Head of caudate nucleus (tissue), 42 donors: ENCODE data around the gene HBA2.
"Not testable (repeated sequence)": the region's sequence is repeated elsewhere in the genome, so short reads cannot be mapped to it uniquely, and the experiment has no call there.

Experiments used
- DNase-seq, 42 donors: peaks; one replicate each; pipeline versions ENCODE4 v3.0.0 to v3.0.0-alpha.2; 2020 to 2021; ENCODE audit warnings: mixed read lengths in 7 of 42
- intact Hi-C: fragments of 100-400 bp; cut with DNase I; formaldehyde crosslinking; loops from one replicate; pipeline ENCODE4 v1.15.0; 2022

The HBA2 gene

GRCh38 chr16:170088-170507, 2.6 kb upstream of the HBA2 start:
- not testable (repeated sequence) for DNase-seq

DNA sequence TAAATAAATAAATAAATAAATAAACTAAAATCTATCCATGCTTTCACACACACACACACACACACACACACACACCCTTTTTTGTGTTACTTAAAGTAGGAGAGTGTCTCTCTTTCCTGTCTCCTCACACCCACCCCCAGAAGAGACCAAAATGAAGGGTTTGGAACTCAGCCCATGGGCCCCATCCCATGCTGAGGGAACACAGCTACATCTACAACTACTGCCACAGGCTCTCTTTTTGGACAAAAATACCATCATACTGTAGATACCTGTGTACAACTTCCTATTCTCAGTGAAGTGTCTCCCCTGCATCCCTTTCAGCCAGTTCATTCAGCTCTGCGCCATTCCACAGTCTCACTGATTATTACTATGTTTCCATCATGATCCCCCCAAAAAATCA, 1.9 kb upstream of the HBA2 start:
- intact Hi-C loops = no loop called here
- no peak for DNase-seq

More at GRCh38 chr16:170088-170507, 2.6 kb upstream of the HBA2 start:
- intact Hi-C loops = not testable (repeated sequence)

GRCh38 chr16:173211-173854, 657 bp downstream of the HBA2 start:
- DNase-seq, intact Hi-C loops: not testable (repeated sequence)

DNA sequence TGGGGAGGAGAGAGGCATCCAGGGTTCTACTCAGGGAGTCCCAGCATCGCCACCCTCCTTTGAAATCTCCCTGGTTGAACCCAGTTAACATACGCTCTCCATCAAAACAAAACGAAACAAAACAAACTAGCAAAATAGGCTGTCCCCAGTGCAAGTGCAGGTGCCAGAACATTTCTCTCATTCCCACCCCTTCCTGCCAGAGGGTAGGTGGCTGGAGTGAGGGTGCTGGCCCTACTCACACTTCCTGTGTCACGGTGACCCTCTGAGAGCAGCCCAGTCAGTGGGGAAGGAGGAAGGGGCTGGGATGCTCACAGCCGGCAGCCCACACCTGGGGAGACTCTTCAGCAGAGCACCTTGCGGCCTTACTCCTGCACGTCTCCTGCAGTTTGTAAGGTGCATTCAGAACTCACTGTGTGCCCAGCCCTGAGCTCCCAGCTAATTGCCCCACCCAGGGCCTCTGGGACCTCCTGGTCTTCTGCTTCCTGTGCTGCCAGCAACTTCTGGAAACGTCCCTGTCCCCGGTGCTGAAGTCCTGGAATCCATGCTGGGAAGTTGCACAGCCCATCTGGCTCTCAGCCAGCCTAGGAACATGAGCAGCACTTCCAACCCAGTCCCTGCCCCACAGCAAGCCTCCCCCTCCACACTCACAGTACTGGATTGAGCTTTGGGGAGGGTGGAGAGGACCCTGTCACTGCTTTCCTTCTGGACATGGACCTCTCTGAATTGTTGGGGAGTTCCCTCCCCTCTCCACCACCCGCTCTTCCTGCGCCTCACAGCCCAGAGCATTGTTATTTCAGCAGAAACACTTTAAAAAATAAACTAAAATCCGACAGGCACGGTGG, 1.5 kb downstream of the HBA2 start:
- intact Hi-C loops, DNase-seq: not testable (repeated sequence)

DNA sequence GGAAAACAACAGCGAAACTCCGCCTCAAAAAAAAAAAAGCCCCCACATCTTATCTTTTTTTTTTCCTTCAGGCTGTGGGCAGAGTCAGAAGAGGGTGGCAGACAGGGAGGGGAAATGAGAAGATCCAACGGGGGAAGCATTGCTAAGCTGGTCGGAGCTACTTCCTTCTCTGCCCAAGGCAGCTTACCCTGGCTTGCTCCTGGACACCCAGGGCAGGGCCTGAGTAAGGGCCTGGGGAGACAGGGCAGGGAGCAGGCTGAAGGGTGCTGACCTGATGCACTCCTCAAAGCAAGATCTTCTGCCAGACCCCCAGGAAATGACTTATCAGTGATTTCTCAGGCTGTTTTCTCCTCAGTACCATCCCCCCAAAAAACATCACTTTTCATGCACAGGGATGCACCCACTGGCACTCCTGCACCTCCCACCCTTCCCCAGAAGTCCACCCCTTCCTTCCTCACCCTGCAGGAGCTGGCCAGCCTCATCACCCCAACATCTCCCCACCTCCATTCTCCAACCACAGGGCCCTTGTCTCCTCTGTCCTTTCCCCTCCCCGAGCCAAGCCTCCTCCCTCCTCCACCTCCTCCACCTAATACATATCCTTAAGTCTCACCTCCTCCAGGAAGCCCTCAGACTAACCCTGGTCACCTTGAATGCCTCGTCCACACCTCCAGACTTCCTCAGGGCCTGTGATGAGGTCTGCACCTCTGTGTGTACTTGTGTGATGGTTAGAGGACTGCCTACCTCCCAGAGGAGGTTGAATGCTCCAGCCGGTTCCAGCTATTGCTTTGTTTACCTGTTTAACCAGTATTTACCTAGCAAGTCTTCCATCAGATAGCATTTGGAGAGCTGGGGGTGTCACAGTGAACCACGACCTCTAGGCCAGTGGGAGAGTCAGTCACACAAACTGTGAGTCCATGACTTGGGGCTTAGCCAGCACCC, 2.6 kb downstream of the HBA2 start:
- peak in 1 of 42 donors; percentile 43 for DNase-seq
- intact Hi-C loops = no loop called here

DNA sequence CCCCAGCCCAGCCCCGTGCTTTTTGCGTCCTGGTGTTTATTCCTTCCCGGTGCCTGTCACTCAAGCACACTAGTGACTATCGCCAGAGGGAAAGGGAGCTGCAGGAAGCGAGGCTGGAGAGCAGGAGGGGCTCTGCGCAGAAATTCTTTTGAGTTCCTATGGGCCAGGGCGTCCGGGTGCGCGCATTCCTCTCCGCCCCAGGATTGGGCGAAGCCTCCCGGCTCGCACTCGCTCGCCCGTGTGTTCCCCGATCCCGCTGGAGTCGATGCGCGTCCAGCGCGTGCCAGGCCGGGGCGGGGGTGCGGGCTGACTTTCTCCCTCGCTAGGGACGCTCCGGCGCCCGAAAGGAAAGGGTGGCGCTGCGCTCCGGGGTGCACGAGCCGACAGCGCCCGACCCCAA, 3.3 kb downstream of the HBA2 start:
- DNase-seq, intact Hi-C loops: not testable (repeated sequence)

- DNase-seq, intact Hi-C loops: not testable (repeated sequence)
Observed at GRCh38 chr16:176477-177382, 4.1 kb downstream of the HBA2 start, which contains the start of gene HBA1. TSS of gene HBA1 (plus strand) at chr16:176680. CDS start at chr16:176717, 37 bp downstream.

DNA sequence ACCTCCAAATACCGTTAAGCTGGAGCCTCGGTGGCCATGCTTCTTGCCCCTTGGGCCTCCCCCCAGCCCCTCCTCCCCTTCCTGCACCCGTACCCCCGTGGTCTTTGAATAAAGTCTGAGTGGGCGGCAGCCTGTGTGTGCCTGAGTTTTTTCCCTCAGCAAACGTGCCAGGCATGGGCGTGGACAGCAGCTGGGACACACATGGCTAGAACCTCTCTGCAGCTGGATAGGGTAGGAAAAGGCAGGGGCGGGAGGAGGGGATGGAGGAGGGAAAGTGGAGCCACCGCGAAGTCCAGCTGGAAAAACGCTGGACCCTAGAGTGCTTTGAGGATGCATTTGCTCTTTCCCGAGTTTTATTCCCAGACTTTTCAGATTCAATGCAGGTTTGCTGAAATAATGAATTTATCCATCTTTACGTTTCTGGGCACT, 4.7 kb downstream of the HBA2 start:
- intact Hi-C loops = no loop called here
- DNase-seq = no peak

DNA sequence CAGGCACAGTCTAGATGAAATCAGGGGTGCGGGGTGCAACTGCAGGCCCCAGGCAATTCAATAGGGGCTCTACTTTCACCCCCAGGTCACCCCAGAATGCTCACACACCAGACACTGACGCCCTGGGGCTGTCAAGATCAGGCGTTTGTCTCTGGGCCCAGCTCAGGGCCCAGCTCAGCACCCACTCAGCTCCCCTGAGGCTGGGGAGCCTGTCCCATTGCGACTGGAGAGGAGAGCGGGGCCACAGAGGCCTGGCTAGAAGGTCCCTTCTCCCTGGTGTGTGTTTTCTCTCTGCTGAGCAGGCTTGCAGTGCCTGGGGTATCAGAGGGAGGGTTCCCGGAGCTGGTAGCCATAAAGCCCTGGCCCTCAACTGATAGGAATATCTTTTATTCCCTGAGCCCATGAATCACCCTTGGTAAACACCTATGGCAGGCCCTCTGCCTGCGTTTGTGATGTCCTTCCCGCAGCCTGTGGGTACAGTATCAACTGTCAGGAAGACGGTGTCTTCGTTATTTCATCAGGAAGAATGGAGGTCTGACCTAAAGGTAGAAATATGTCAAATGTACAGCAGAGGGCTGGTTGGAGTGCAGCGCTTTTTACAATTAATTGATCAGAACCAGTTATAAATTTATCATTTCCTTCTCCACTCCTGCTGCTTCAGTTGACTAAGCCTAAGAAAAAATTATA, 5.4 kb downstream of the HBA2 start:
- intact Hi-C loops = no loop called here
- DNase-seq = no peak

DNA sequence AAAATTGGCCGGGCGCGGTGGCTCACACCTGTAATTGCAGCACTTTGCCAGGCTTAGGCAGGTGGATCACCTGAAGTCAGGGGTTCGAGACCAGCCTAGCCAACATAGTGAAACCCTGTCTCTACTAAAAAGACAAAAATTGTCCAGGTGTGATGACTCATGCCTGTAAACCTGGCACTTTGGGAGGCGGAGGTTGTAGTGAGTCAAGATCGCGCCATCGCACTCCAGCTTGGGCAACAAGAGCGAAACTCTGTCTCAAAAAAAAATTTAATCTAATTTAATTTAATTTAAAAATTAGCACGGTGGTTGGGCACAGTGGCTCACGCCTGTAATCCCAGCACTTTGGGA, 6.0 kb downstream of the HBA2 start:
- DNase-seq = no peak
- intact Hi-C loops = no loop called here

DNA sequence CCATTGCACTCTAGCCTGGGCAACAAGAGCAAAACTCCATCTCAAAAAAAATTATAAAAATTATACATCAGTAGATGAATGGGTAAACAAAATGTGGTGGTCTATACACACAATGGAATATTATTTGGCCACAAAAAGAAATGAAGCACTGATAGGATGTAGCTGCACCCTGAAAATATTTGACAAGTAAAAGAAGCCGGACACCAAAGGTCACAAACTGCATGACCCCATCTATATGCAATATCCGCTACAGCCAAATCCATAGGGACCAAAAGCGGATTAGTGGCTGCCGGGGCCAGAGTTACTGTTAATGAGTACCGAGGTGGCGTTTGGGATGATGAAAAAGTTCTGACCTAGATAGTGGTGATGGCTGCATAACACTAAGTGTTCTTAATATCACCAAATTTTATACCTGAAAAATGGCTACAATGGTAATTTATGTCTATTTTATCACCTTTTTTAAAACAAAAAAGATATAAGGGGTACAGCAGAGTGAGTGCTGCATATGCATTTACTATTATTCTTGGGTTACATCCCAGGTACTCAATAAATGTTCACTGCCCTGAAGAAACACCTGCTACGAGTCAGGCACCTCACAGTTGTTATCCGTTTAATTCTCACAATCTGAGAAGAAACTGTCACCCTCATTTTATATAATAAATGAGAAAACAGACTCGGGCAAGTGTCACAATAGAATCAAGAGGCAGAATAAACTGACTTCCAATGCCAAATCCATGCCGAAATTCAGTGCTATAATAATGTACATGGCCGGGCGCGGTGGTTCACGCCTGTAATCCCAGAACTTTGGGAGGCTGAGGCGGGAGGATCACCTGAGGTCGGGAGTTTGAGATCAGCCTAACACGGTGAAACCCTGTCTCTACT, 6.8 kb downstream of the HBA2 start:
- intact Hi-C loops = loop anchor here (2.0 kb wide), 1 partner anchor 73 kb away; no protein-coding TSS in a partner anchor
- DNase-seq = no peak

DNA sequence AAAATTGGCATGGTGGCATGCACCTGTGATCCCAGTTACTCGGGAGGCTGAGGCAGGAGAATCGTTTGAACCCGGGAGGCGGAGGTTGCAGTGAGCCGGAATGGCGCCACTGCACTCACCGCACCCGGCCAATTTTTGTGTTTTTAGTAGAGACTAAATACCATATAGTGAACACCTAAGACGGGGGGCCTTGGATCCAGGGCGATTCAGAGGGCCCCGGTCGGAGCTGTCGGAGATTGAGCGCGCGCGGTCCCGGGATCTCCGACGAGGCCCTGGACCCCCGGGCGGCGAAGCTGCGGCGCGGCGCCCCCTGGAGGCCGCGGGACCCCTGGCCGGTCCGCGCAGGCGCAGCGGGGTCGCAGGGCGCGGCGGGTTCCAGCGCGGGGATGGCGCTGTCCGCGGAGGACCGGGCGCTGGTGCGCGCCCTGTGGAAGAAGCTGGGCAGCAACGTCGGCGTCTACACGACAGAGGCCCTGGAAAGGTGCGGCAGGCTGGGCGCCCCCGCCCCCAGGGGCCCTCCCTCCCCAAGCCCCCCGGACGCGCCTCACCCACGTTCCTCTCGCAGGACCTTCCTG, 7.5 kb downstream of the HBA2 start, which contains the start of gene HBQ1:
Gene HBQ1 (plus strand): TSS at position 359 of the 575 bp plus-strand sequence. CDS start 28 bp downstream, at position 387.
- DNase-seq = peak in 14 of 42 donors; percentile 6 to 51 (median 26)
- intact Hi-C loops = loop anchor here (2.0 kb wide), 1 partner anchor 73 kb away; no protein-coding TSS in a partner anchor

GRCh38 chr16:180681-181564, 8.2 kb downstream of the HBA2 start:
- peak in 28 of 42 donors; percentile 8 to 88 (median 69) for DNase-seq
- intact Hi-C loops = loop anchor here (2.0 kb wide), 1 partner anchor 74 kb away; no protein-coding TSS in a partner anchor

- intact Hi-C loops = loop anchor here (2.0 kb wide), 1 partner anchor 75 kb away; no protein-coding TSS in a partner anchor
- DNase-seq = peak in 24 of 42 donors; percentile 48 to 88 (median 75)
Observed at GRCh38 chr16:181565-182021, 8.9 kb downstream of the HBA2 start.

GRCh38 chr16:183005-183404, 10.3 kb downstream of the HBA2 start:
- no peak for DNase-seq
- intact Hi-C loops = no loop called here
